HL-60 (cell line): ENCODE measurements around the gene SRI.

Experiments
- DNase-seq, 2 experiments: peaks; one replicate each; pipeline ENCODE4 v3.0.0-alpha.2; 2010 to 2020; ENCODE audit warnings: low read depth in 1 of 2, low spot score in 1 of 2
- H3K27ac ChIP-seq: fragments of 250-450 bp; sonication (Bioruptor Pico); replicated peaks from 2 replicates; pipeline ENCODE4 v1.5.1; 2020; ENCODE audit warnings: mild to moderate bottlenecking, moderate library complexity
- H3K27me3 ChIP-seq: fragments of 250-450 bp; sonication (Bioruptor Pico); 2 replicates; pipeline ENCODE4 v1.5.1; 2021; ENCODE audit warnings: mild to moderate bottlenecking, moderate library complexity; ENCODE audit not compliant: insufficient read depth, poor library complexity, severe bottlenecking
- H3K4me3 ChIP-seq: replicated peaks from 2 replicates; pipeline ENCODE4 v1.5.1; 2011; ENCODE audit warnings: mild to moderate bottlenecking, control low read depth, low read length; ENCODE audit not compliant: insufficient read depth
- CTCF ChIP-seq: IDR thresholded peaks from one replicate; pipeline ENCODE4 v1.5.1; 2011; ENCODE audit warnings: low read length, control low read depth, inconsistent platforms; ENCODE audit not compliant: insufficient read depth
- GABPA ChIP-seq: IDR thresholded peaks from 2 replicates; pipeline ENCODE4 v1.6.1; 2012; ENCODE audit warnings: low read depth
- POLR2AphosphoS5 ChIP-seq: IDR thresholded peaks from 2 replicates; pipeline ENCODE4 v1.6.1; 2012; ENCODE audit warnings: low read depth
- REST ChIP-seq: IDR thresholded peaks from 2 replicates; pipeline ENCODE4 v1.6.1; 2012; ENCODE audit warnings: low read depth; ENCODE audit not compliant: insufficient replicate concordance
- SPI1 ChIP-seq: IDR thresholded peaks from 2 replicates; pipeline ENCODE4 v1.6.1; 2012; ENCODE audit warnings: low read depth, mild to moderate bottlenecking, borderline replicate concordance

Gene SRI

GRCh38 chr7:88172842-88173241 is 47.0 kb downstream of the SRI start:
- Histone ChIP-seq H3K27ac (no peak overlapping the region), H3K4me3 (no peak overlapping the region), H3K27me3 (no peaks in the 10 kb centered on the region)
- no peak for DNase-seq
- no peak for TF ChIP-seq POLR2AphosphoS5
- TF ChIP-seq REST = no peak
- no peak for TF ChIP-seq GABPA
- TF ChIP-seq CTCF = no peak
- TF ChIP-seq SPI1 = no peak

- H3K4me3 ChIP-seq = no peak overlapping the region
- TF ChIP-seq CTCF = peak; percentile 13
- no peak for TF ChIP-seq GABPA
- no peaks in the 10 kb centered on the region for H3K27me3 ChIP-seq
- no peak for DNase-seq
- H3K27ac ChIP-seq = no peak overlapping the region
These were observed 50.0 kb downstream of the SRI start for GRCh38 chr7:88169717-88170320.

GRCh38 chr7:88167721-88168120 is 52.1 kb downstream of the SRI start:
- TF ChIP-seq GABPA = no peak
- no peak for TF ChIP-seq REST
- no peak for TF ChIP-seq SPI1
- no peak for TF ChIP-seq CTCF
- TF ChIP-seq POLR2AphosphoS5 = no peak
- no peak for DNase-seq
- H3K27ac ChIP-seq = no peak overlapping the region
- no peak overlapping the region for H3K4me3 ChIP-seq
- H3K27me3 ChIP-seq = no peaks in the 10 kb centered on the region

GRCh38 chr7:88167223-88167622 is 52.6 kb downstream of the SRI start:
- no peak for DNase-seq
- TF ChIP-seq GABPA (no peak), REST (no peak), SPI1 (no peak), CTCF (no peak), POLR2AphosphoS5 (no peak)
- no peak overlapping the region for H3K4me3 ChIP-seq
- no peaks in the 10 kb centered on the region for H3K27me3 ChIP-seq
- H3K27ac ChIP-seq = no peak overlapping the region
